Measurements from ENCODE around the gene RAC2. TPM values are rescaled to one million over a fixed set of nuclear protein-coding genes. Genes with fewer than 3 reads are reported as not detected.
"Not testable (repeated sequence)": the region's sequence is repeated elsewhere in the genome, so short reads cannot be mapped to it uniquely, and the experiment has no call there.

The RAC2 gene
- total RNA-seq, 5 donors from 2014 or later (not counting 1 experiment from before 2014, with no cell fraction given) = 353 to 413 (median 385) TPM

DNA sequence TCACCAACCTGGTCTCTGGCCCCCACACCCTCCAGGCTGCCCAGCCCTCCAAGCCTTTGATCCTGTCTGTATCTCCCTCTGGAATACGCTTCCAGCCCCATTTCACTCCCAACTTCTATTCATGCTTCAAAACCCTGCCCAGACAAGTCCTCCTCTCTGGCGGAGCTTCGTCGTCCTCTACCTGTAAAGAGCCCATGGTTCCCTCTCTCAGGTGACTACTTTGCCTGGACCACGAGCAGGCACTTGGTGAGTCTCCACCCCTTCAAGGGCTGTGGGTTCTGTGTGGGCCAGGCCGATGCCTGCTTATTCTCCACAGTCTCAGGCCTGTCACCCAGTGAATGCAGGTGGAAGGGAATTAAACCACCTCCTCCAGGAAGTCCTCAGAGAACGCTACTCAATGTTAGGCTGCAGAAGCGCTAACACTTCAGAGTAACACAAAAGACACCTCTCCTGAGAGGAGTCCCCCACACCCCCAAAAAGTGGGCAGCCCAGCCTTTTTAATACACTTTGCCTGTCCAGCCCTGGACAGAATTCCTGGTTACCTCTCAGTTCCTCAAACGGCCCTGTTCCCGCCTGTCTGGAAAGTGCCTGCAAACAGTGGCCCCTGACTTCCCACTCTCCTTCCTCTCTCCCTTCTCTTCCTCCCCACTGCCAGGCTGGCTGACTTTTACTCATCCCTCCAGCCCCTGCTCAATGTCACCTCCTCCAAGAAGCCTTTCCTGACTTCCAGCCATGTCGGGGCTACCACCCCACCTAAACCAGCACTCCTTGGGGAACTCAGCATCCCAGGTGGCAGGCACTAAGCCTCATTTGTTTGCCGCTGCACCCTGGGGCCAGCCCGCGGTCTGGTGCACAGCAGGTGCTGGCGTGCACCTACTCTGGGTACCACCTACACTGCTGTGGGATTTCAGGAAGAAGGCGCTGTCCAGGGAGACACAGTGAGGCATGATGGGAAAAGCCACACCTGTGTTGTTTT, 9.0 kb downstream of the RAC2 start:
- H3K9me3 ChIP-seq = no peaks in the 10 kb centered on the region
- no peak overlapping the region for H3K4me3 ChIP-seq (ENCODE audit: control insufficient read depth in 1 of 2, extremely low read depth in 1 of 2, low read length in 1 of 2)
- H3K4me1 Mint-ChIP-seq = peaks cover 96 to 100% (median 98%) of the 10 kb centered on the region in 3 donors
- no peaks in the 10 kb centered on the region for H3K9me3 Mint-ChIP-seq
- H3K27me3 ChIP-seq (replicated peaks in 1 of 2; ENCODE audit: control insufficient read depth in 2 of 2, extremely low read depth in 1 of 2, insufficient read depth in 2 of 2, low read length in 1 of 2) = no peaks in the 10 kb centered on the region
- peaks cover 0 to 80% of the 10 kb centered on the region in 2 donors for H3K36me3 ChIP-seq (ENCODE audit: control insufficient read depth in 2 of 2, extremely low read depth in 1 of 2, insufficient read depth in 1 of 2, low read length in 1 of 2)
- H3K4me1 ChIP-seq (ENCODE audit: control insufficient read depth in 1 of 2, extremely low read depth in 1 of 2, insufficient read depth in 2 of 2, low read length in 2 of 2) = peaks cover 79 to 100% of the 10 kb centered on the region in 2 experiments
- ChIA-PET CTCF (no interaction called here), POLR2A (no interaction called here)
- peak overlapping the region; percentile 3 to 97 (median 51) for H3K4me3 Mint-ChIP-seq
- WGBS (ENCODE audit: insufficient coverage) = 56% methylated on average over 11 of the region's 16 CpGs
- DNase-seq (peak in 1 of 35 experiments; percentile 23), ATAC-seq (replicated peaks in 1 of 4) (no peak)
- H3K27ac Mint-ChIP-seq = peak overlapping the region; percentile 99
- no peaks in the 10 kb centered on the region for H3K27me3 Mint-ChIP-seq
- H3K27ac ChIP-seq (ENCODE audit: low read length) = peak overlapping the region; percentile 88
- peaks cover 39% of the 10 kb centered on the region for H3K36me3 Mint-ChIP-seq

DNA sequence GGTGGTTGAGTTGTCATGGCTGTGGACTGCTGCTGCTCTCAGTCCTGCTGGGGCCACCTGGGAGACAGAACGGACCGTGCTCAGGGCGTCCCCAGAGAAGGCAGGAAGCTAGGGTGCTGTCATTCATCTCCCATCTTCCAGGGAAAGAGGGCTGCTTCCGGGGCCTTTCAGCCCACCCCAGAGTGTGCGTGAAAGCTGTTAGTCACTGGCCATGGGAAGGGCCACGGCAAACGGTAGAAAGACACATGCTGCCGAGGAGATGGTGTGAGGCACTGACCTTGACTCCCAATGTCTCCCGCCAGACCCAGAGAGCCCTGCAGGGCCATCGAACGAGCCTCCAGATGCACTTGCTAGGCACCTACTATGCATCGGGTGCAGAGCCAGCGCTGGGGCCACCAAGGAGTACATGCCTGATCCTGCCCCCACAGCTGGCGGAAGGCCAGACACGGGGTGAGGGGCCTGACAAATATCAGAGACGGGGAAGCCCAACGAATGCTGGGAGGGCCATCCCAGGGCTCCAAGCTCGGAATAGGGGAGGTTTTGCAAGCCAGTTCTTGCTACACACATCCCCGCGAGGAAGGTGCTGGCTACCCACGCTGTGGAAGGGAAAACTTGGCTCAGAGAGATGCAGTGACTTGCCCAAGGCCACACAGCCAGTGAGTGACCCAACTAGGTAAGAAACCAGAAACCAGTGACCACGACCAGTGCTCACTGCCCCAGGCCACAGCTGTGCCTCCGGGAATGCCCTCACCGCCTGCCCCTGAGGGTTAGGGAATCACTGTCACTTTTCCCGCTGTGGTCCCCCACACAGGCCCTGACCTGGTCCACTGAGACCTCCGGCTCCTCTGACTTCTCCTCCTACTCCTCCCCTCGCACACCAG, 10.1 kb downstream of the RAC2 start:
- ChIA-PET CTCF (interaction anchor here in 1 of 2 donors (5.5 kb wide), 1 partner anchor 10 kb away, joined by 26 read pairs; the partner anchor contains the start of gene RAC2), POLR2A (interaction anchor here in 1 of 2 donors (0.7 kb wide), 1 partner anchor 9 kb away, joined by 4 read pairs; no protein-coding TSS in a partner anchor)
- Histone ChIP-seq H3K36me3 (ENCODE audit: control insufficient read depth in 2 of 2, extremely low read depth in 1 of 2, insufficient read depth in 1 of 2, low read length in 1 of 2) (peaks cover 0 to 81% of the 10 kb centered on the region in 2 donors), H3K4me1 (ENCODE audit: control insufficient read depth in 1 of 2, extremely low read depth in 1 of 2, insufficient read depth in 2 of 2, low read length in 2 of 2) (peaks cover 79 to 100% of the 10 kb centered on the region in 2 experiments), H3K4me3 (ENCODE audit: control insufficient read depth in 1 of 2, extremely low read depth in 1 of 2, low read length in 1 of 2) (no peak overlapping the region), H3K27me3 (replicated peaks in 1 of 2; ENCODE audit: control insufficient read depth in 2 of 2, extremely low read depth in 1 of 2, insufficient read depth in 2 of 2, low read length in 1 of 2) (no peaks in the 10 kb centered on the region), H3K9me3 (no peaks in the 10 kb centered on the region), H3K27ac (ENCODE audit: low read length) (peak overlapping the region; percentile 88)
- H3K4me1 Mint-ChIP-seq = peaks cover 96 to 100% (median 98%) of the 10 kb centered on the region in 3 donors
- H3K27ac Mint-ChIP-seq = peak overlapping the region; percentile 99
- H3K9me3 Mint-ChIP-seq = no peaks in the 10 kb centered on the region
- no peak for DNase-seq
- H3K36me3 Mint-ChIP-seq = peaks cover 39% of the 10 kb centered on the region
- H3K4me3 Mint-ChIP-seq = peak overlapping the region; percentile 28 to 97 (median 51)
- no peaks in the 10 kb centered on the region for H3K27me3 Mint-ChIP-seq
- ATAC-seq (replicated peaks in 1 of 4) = no peak
- WGBS (ENCODE audit: insufficient coverage) = 49% methylated on average over 24 of the region's 27 CpGs

GRCh38 chr22:37233371-37233750, 10.7 kb downstream of the RAC2 start:
- H3K9me3 ChIP-seq; ATAC-seq (replicated peaks in 1 of 4); H3K27me3 Mint-ChIP-seq; H3K27me3 ChIP-seq (replicated peaks in 1 of 2; ENCODE audit: control insufficient read depth in 2 of 2, extremely low read depth in 1 of 2, insufficient read depth in 2 of 2, low read length in 1 of 2); H3K4me3 ChIP-seq (ENCODE audit: control insufficient read depth in 1 of 2, extremely low read depth in 1 of 2, low read length in 1 of 2); H3K9me3 Mint-ChIP-seq: not testable (repeated sequence)
- peaks cover 0 to 87% of the 10 kb centered on the region in 2 donors for H3K36me3 ChIP-seq (ENCODE audit: control insufficient read depth in 2 of 2, extremely low read depth in 1 of 2, insufficient read depth in 1 of 2, low read length in 1 of 2)
- 89% methylated on average over 9 of the region's 12 CpGs for WGBS (ENCODE audit: insufficient coverage)
- DNase-seq = peak in 1 of 35 experiments; percentile 17
- peak overlapping the region; percentile 88 for H3K27ac ChIP-seq (ENCODE audit: low read length)
- CTCF ChIA-PET = interaction anchor here in 1 of 2 donors (5.5 kb wide), 1 partner anchor 11 kb away, joined by 26 read pairs; the partner anchor contains the start of gene RAC2
- POLR2A ChIA-PET = interaction anchor here in 1 of 2 donors (0.7 kb wide), 1 partner anchor 9 kb away, joined by 4 read pairs; no protein-coding TSS in a partner anchor
- Mint-ChIP-seq H3K4me1 (peaks cover 96 to 100% (median 98%) of the 10 kb centered on the region in 3 donors), H3K27ac (peak overlapping the region; percentile 99), H3K36me3 (peaks cover 41% of the 10 kb centered on the region), H3K4me3 (peak overlapping the region; percentile 13 to 97 (median 55))
- peaks cover 84 to 100% of the 10 kb centered on the region in 2 experiments for H3K4me1 ChIP-seq (ENCODE audit: control insufficient read depth in 1 of 2, extremely low read depth in 1 of 2, insufficient read depth in 2 of 2, low read length in 2 of 2)

GRCh38 chr22:37232140-37232998, 11.7 kb downstream of the RAC2 start:
- H3K4me1 ChIP-seq (ENCODE audit: control insufficient read depth in 1 of 2, extremely low read depth in 1 of 2, insufficient read depth in 2 of 2, low read length in 2 of 2) = peaks cover 85 to 100% of the 10 kb centered on the region in 2 experiments
- CTCF ChIA-PET = interaction anchor here in 1 of 2 donors (5.5 kb wide), 1 partner anchor 12 kb away, joined by 26 read pairs; the partner anchor contains the start of gene RAC2
- H3K27me3 ChIP-seq (replicated peaks in 1 of 2; ENCODE audit: control insufficient read depth in 2 of 2, extremely low read depth in 1 of 2, insufficient read depth in 2 of 2, low read length in 1 of 2) = no peaks in the 10 kb centered on the region
- DNase-seq (peak in 2 of 35 experiments; percentile 22 to 23), ATAC-seq (replicated peaks in 1 of 4) (no peak)
- no peaks in the 10 kb centered on the region for H3K9me3 ChIP-seq
- no peaks in the 10 kb centered on the region for H3K9me3 Mint-ChIP-seq
- POLR2A ChIA-PET = no interaction called here
- peak overlapping the region in 2 of 3 donors; percentile 57 to 97 for H3K4me3 Mint-ChIP-seq
- peak overlapping the region; percentile 97 to 99 for H3K27ac Mint-ChIP-seq
- 48% methylated on average over 13 of the region's 15 CpGs for WGBS (ENCODE audit: insufficient coverage)
- no peak overlapping the region for H3K4me3 ChIP-seq (ENCODE audit: control insufficient read depth in 1 of 2, extremely low read depth in 1 of 2, low read length in 1 of 2)
- peaks cover 0 to 91% of the 10 kb centered on the region in 2 donors for H3K36me3 ChIP-seq (ENCODE audit: control insufficient read depth in 2 of 2, extremely low read depth in 1 of 2, insufficient read depth in 1 of 2, low read length in 1 of 2)
- peak overlapping the region; percentile 84 for H3K27ac ChIP-seq (ENCODE audit: low read length)
- H3K36me3 Mint-ChIP-seq = peaks cover 37% of the 10 kb centered on the region
- peaks cover 94 to 99% (median 96%) of the 10 kb centered on the region in 3 donors for H3K4me1 Mint-ChIP-seq
- no peaks in the 10 kb centered on the region for H3K27me3 Mint-ChIP-seq

DNA sequence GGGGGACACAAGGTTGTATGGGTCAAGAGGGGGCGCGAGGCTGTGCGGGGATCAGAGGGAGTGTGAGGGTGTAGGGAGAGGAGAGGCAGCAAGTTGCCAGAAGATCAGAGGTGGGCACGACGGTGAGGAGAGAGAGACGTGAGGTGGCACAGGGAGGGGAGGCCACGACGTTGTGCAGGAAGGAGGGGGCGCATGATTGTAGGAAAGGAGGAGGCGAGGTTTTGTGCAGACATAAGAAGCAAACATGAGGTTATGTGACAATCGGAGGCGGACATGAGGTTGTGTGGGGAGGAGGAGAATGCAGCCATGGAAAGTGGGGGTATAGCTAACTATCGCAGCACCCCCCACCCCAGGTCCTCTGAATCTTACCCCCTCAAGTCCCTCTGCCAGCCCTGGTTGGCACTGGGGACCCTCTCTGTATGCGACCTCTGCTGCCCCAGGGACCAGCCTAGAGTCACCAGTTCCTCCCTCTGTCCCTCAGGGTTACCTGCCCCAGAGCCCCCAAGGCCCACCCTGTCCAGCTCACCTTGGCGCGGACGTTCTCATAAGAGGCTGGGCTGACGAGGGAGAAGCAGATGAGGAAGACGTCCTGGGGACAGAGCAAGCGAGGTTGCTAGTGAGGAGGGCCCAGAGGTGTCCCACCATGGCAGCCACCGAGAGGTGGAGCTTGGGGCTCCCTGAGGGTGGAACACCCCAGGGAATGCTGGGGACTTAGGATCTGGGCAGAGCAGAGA, 12.5 kb downstream of the RAC2 start:
- peak overlapping the region; percentile 84 for H3K27ac ChIP-seq (ENCODE audit: low read length)
- peaks cover 87 to 92% (median 89%) of the 10 kb centered on the region in 3 donors for H3K4me1 Mint-ChIP-seq
- peaks cover 0 to 88% of the 10 kb centered on the region in 2 donors for H3K36me3 ChIP-seq (ENCODE audit: control insufficient read depth in 2 of 2, extremely low read depth in 1 of 2, insufficient read depth in 1 of 2, low read length in 1 of 2)
- peak in 33 of 35 experiments; percentile 36 to 81 (median 61) for DNase-seq
- H3K9me3 Mint-ChIP-seq = no peaks in the 10 kb centered on the region
- H3K27ac Mint-ChIP-seq = peak overlapping the region; percentile 97 to 99
- peaks cover 35% of the 10 kb centered on the region for H3K36me3 Mint-ChIP-seq
- H3K4me3 Mint-ChIP-seq = peak overlapping the region; percentile 54 to 97 (median 57)
- no peaks in the 10 kb centered on the region for H3K27me3 ChIP-seq (replicated peaks in 1 of 2; ENCODE audit: control insufficient read depth in 2 of 2, extremely low read depth in 1 of 2, insufficient read depth in 2 of 2, low read length in 1 of 2)
- WGBS (ENCODE audit: insufficient coverage) = 13% methylated on average over 16 of the region's 21 CpGs
- POLR2A ChIA-PET = interaction anchor here in 1 of 2 donors (0.5 kb wide), 1 partner anchor 106 kb away, joined by 10 read pairs; no protein-coding TSS in a partner anchor
- peak overlapping the region; percentile 2 to 10 for H3K4me3 ChIP-seq (ENCODE audit: control insufficient read depth in 1 of 2, extremely low read depth in 1 of 2, low read length in 1 of 2)
- H3K4me1 ChIP-seq (ENCODE audit: control insufficient read depth in 1 of 2, extremely low read depth in 1 of 2, insufficient read depth in 2 of 2, low read length in 2 of 2) = peaks cover 81 to 96% of the 10 kb centered on the region in 2 experiments
- no peaks in the 10 kb centered on the region for H3K9me3 ChIP-seq
- CTCF ChIA-PET = interaction anchor here in 1 of 2 donors (1.0 to 5.5 kb wide), 2 partner anchors 12 to 29 kb away, joined by 4 to 26 read pairs; partner anchors contain the start of gene RAC2
- H3K27me3 Mint-ChIP-seq = no peaks in the 10 kb centered on the region
- peak; percentile 33 to 50 (median 43) for ATAC-seq (replicated peaks in 1 of 4)
